Measurements from ENCODE around the gene CDK14.

Gene CDK14

GRCh38 chr7:91091631-91092030 is 495.5 kb downstream of the CDK14 start:
- DNase-seq (ENCODE audit: low spot score in 2 of 2) = no peak
- Histone ChIP-seq H3K9me3 (no peaks in the 10 kb centered on the region), H3K27me3 (ENCODE audit: low read depth) (no peaks in the 10 kb centered on the region), H3K36me3 (replicated peaks) (no peaks in the 10 kb centered on the region), H3K4me1 (peaks cover 2% of the 10 kb centered on the region; the same call in 1 of the 2 replicates), H3K4me3 (no peak overlapping the region)
- in situ Hi-C loops (cut with MboI; ENCODE audit: low sequenced_read_pairs) = loop anchor here (25.0 kb wide), 3 partner anchors 171 to 696 kb away; partner anchors contain the start of gene FZD1

- in situ Hi-C loops (cut with MboI; ENCODE audit: low sequenced_read_pairs) = loop anchor here (25.0 kb wide), 3 partner anchors 169 to 694 kb away; partner anchors contain the start of gene FZD1
- no peak overlapping the region for H3K4me3 ChIP-seq
- H3K4me1 ChIP-seq = peaks cover 2% of the 10 kb centered on the region; the same call in 1 of the 2 replicates
Measured at GRCh38 chr7:91093181-91093580, 497.1 kb downstream of the CDK14 start.

GRCh38 chr7:91098566-91098965 is 502.4 kb downstream of the CDK14 start:
- in situ Hi-C loops (cut with MboI; ENCODE audit: low sequenced_read_pairs) = loop anchor here (25.0 kb wide), 3 partner anchors 164 to 689 kb away; partner anchors contain the start of gene FZD1
- no peaks in the 10 kb centered on the region for H3K27me3 ChIP-seq (ENCODE audit: low read depth)
- H3K4me3 ChIP-seq = no peak overlapping the region
- no peak for DNase-seq (ENCODE audit: low spot score in 2 of 2)
- H3K36me3 ChIP-seq (replicated peaks) = no peaks in the 10 kb centered on the region
- no peaks in the 10 kb centered on the region for H3K9me3 ChIP-seq
- H3K4me1 ChIP-seq = no peaks in the 10 kb centered on the region

More at GRCh38 chr7:91093181-91093580, 497.1 kb downstream of the CDK14 start:
- Histone ChIP-seq H3K9me3 (no peaks in the 10 kb centered on the region), H3K27me3 (ENCODE audit: low read depth) (no peaks in the 10 kb centered on the region), H3K36me3 (replicated peaks) (no peaks in the 10 kb centered on the region)
- DNase-seq (ENCODE audit: low spot score in 2 of 2) = no peak

- in situ Hi-C loops (cut with MboI; ENCODE audit: low sequenced_read_pairs) = no loop called here
- no peak overlapping the region for H3K4me3 ChIP-seq
Measured at GRCh38 chr7:91103363-91103762, 507.2 kb downstream of the CDK14 start.

GRCh38 chr7:91107460-91107859 is 511.3 kb downstream of the CDK14 start:
- no peaks in the 10 kb centered on the region for H3K27me3 ChIP-seq (ENCODE audit: low read depth)
- DNase-seq (ENCODE audit: low spot score in 2 of 2) = no peak
- no peaks in the 10 kb centered on the region for H3K4me1 ChIP-seq
- H3K4me3 ChIP-seq = no peak overlapping the region
- no peaks in the 10 kb centered on the region for H3K36me3 ChIP-seq (replicated peaks)
- no peaks in the 10 kb centered on the region for H3K9me3 ChIP-seq
- in situ Hi-C loops (cut with MboI; ENCODE audit: low sequenced_read_pairs) = no loop called here

More at GRCh38 chr7:91103363-91103762, 507.2 kb downstream of the CDK14 start:
- no peaks in the 10 kb centered on the region for H3K9me3 ChIP-seq
- no peaks in the 10 kb centered on the region for H3K36me3 ChIP-seq (replicated peaks)
- no peaks in the 10 kb centered on the region for H3K4me1 ChIP-seq
- no peaks in the 10 kb centered on the region for H3K27me3 ChIP-seq (ENCODE audit: low read depth)
- no peak for DNase-seq (ENCODE audit: low spot score in 2 of 2)

GRCh38 chr7:91109200-91109599 is 513.1 kb downstream of the CDK14 start:
- Histone ChIP-seq H3K27me3 (ENCODE audit: low read depth) (no peaks in the 10 kb centered on the region), H3K4me3 (no peak overlapping the region), H3K4me1 (no peaks in the 10 kb centered on the region), H3K9me3 (no peaks in the 10 kb centered on the region), H3K36me3 (replicated peaks) (no peaks in the 10 kb centered on the region)
- no peak for DNase-seq (ENCODE audit: low spot score in 2 of 2)
- in situ Hi-C loops (cut with MboI; ENCODE audit: low sequenced_read_pairs) = no loop called here

- no peak overlapping the region for H3K4me3 ChIP-seq
- in situ Hi-C loops (cut with MboI; ENCODE audit: low sequenced_read_pairs) = no loop called here
- H3K4me1 ChIP-seq = no peaks in the 10 kb centered on the region
- H3K27me3 ChIP-seq (ENCODE audit: low read depth) = no peaks in the 10 kb centered on the region
- no peaks in the 10 kb centered on the region for H3K36me3 ChIP-seq (replicated peaks)
- DNase-seq (ENCODE audit: low spot score in 2 of 2) = no peak
- H3K9me3 ChIP-seq = no peaks in the 10 kb centered on the region
Measured at GRCh38 chr7:91112902-91113341, 516.8 kb downstream of the CDK14 start.

GRCh38 chr7:91114232-91114631 is 518.1 kb downstream of the CDK14 start:
- peaks cover 2% of the 10 kb centered on the region; the same call in 1 of the 2 replicates for H3K4me1 ChIP-seq
- H3K4me3 ChIP-seq = no peak overlapping the region
- no peaks in the 10 kb centered on the region for H3K36me3 ChIP-seq (replicated peaks)
- no peaks in the 10 kb centered on the region for H3K9me3 ChIP-seq
- no peak for DNase-seq (ENCODE audit: low spot score in 2 of 2)
- in situ Hi-C loops (cut with MboI; ENCODE audit: low sequenced_read_pairs) = no loop called here
- H3K27me3 ChIP-seq (ENCODE audit: low read depth) = no peaks in the 10 kb centered on the region

- Histone ChIP-seq H3K4me3 (no peak overlapping the region), H3K4me1 (peaks cover 5% of the 10 kb centered on the region; the same call in 1 of the 2 replicates), H3K27me3 (ENCODE audit: low read depth) (no peaks in the 10 kb centered on the region), H3K9me3 (no peaks in the 10 kb centered on the region), H3K36me3 (replicated peaks) (no peaks in the 10 kb centered on the region)
- in situ Hi-C loops (cut with MboI; ENCODE audit: low sequenced_read_pairs) = no loop called here
- no peak for DNase-seq (ENCODE audit: low spot score in 2 of 2)
Measured at GRCh38 chr7:91126762-91127161, 530.6 kb downstream of the CDK14 start.

- H3K27me3 ChIP-seq (ENCODE audit: low read depth) = no peaks in the 10 kb centered on the region
- peaks cover 5% of the 10 kb centered on the region; the same call in 1 of the 2 replicates for H3K4me1 ChIP-seq
- no peak for DNase-seq (ENCODE audit: low spot score in 2 of 2)
- H3K9me3 ChIP-seq = no peaks in the 10 kb centered on the region
- H3K36me3 ChIP-seq (replicated peaks) = no peaks in the 10 kb centered on the region
- H3K4me3 ChIP-seq = no peak overlapping the region
- in situ Hi-C loops (cut with MboI; ENCODE audit: low sequenced_read_pairs) = no loop called here
Measured at GRCh38 chr7:91127325-91127724, 531.2 kb downstream of the CDK14 start.

- H3K4me3 ChIP-seq = no peak overlapping the region
Measured at GRCh38 chr7:91127959-91128358, 531.8 kb downstream of the CDK14 start.

GRCh38 chr7:91128683-91129348 is 532.7 kb downstream of the CDK14 start:
- H3K4me1 ChIP-seq = peaks cover 5% of the 10 kb centered on the region; the same call in 1 of the 2 replicates
- no peaks in the 10 kb centered on the region for H3K27me3 ChIP-seq (ENCODE audit: low read depth)
- peak; percentile 6 to 26 for DNase-seq (ENCODE audit: low spot score in 2 of 2)
- in situ Hi-C loops (cut with MboI; ENCODE audit: low sequenced_read_pairs) = no loop called here
- no peaks in the 10 kb centered on the region for H3K9me3 ChIP-seq
- no peaks in the 10 kb centered on the region for H3K36me3 ChIP-seq (replicated peaks)
- H3K4me3 ChIP-seq = no peak overlapping the region

More at GRCh38 chr7:91127959-91128358, 531.8 kb downstream of the CDK14 start:
- no peak for DNase-seq (ENCODE audit: low spot score in 2 of 2)
- no peaks in the 10 kb centered on the region for H3K27me3 ChIP-seq (ENCODE audit: low read depth)
- in situ Hi-C loops (cut with MboI; ENCODE audit: low sequenced_read_pairs) = no loop called here
- peaks cover 5% of the 10 kb centered on the region; the same call in 1 of the 2 replicates for H3K4me1 ChIP-seq
- no peaks in the 10 kb centered on the region for H3K9me3 ChIP-seq
- no peaks in the 10 kb centered on the region for H3K36me3 ChIP-seq (replicated peaks)

- H3K27me3 ChIP-seq (ENCODE audit: low read depth) = no peaks in the 10 kb centered on the region
- no peaks in the 10 kb centered on the region for H3K9me3 ChIP-seq
- no peak overlapping the region for H3K4me3 ChIP-seq
- H3K36me3 ChIP-seq (replicated peaks) = no peaks in the 10 kb centered on the region
- DNase-seq (ENCODE audit: low spot score in 2 of 2) = no peak
- in situ Hi-C loops (cut with MboI; ENCODE audit: low sequenced_read_pairs) = no loop called here
- H3K4me1 ChIP-seq = no peaks in the 10 kb centered on the region; the same call in 1 of the 2 replicates
Measured at GRCh38 chr7:91135300-91135699, 539.2 kb downstream of the CDK14 start.

- in situ Hi-C loops (cut with MboI; ENCODE audit: low sequenced_read_pairs) = no loop called here
- Histone ChIP-seq H3K4me1 (no peaks in the 10 kb centered on the region; the same call in 1 of the 2 replicates), H3K9me3 (no peaks in the 10 kb centered on the region), H3K27me3 (ENCODE audit: low read depth) (no peaks in the 10 kb centered on the region), H3K4me3 (no peak overlapping the region), H3K36me3 (replicated peaks) (no peaks in the 10 kb centered on the region)
- no peak for DNase-seq (ENCODE audit: low spot score in 2 of 2)
Measured at GRCh38 chr7:91135703-91136430, 539.7 kb downstream of the CDK14 start.

All from HAP-1 (cell line).